ENCODE results near the gene SIGLEC5. TPM values are rescaled to one million over a fixed set of nuclear protein-coding genes. Genes with fewer than 3 reads are reported as not detected.

The SIGLEC5 gene
- total and polyA plus RNA-seq, 2 experiments from 2014 or later, result not detected

- TF ChIP-seq ETS1 (IDR thresholded peaks at IDR 0.05), result no peak
These were observed 1.9 kb downstream of the SIGLEC5 start (continued) for GRCh38 chr19:51628153-51628939.

- Histone ChIP-seq H3K27me3 (ENCODE audit: insufficient read depth) (no peaks in the 10 kb centered on the region), H3K79me2 (replicated peaks; ENCODE audit: insufficient read depth) (no peaks in the 10 kb centered on the region), H3K27ac (ENCODE audit: low read depth) (no peak overlapping the region), H4K20me1 (replicated peaks; ENCODE audit: insufficient read depth) (no peaks in the 10 kb centered on the region), H3F3A (replicated peaks; ENCODE audit: low read depth) (no peaks in the 10 kb centered on the region), H3K4me2 (no peak overlapping the region), H3K4me1 (ENCODE audit: insufficient read depth) (no peaks in the 10 kb centered on the region), H3K4me3 (no peak overlapping the region), H3K36me3 (ENCODE audit: insufficient read depth) (no peaks in the 10 kb centered on the region), H3K9me2 (ENCODE audit: insufficient read depth) (no peaks in the 10 kb centered on the region), H2AFZ (no peak overlapping the region; the same call in 1 of the 2 replicates)
- H3K27me3 Mint-ChIP-seq (ENCODE audit: insufficient read depth, low read depth, poor library complexity), result peaks cover 9% of the 10 kb centered on the region
- H3K9me3 Mint-ChIP-seq, result peaks cover 90% of the 10 kb centered on the region
- no peak for ATAC-seq
- no peak for TF ChIP-seq EZH2phosphoT487 (IDR thresholded peaks at IDR 0.05; ENCODE audit: unreplicated experiment)
- TF ChIP-seq REST (IDR thresholded peaks at IDR 0.05; ENCODE audit: unreplicated experiment), result no peak
- no peak for TF ChIP-seq CREB1 (CRISPR knock-in tag; IDR thresholded peaks at IDR 0.05; ENCODE audit: low read depth)
- no peak for TF ChIP-seq NANOG (IDR thresholded peaks at IDR 0.05; ENCODE audit: borderline replicate concordance)
- TF ChIP-seq CTCF (conservative IDR thresholded peaks at IDR 0.05; ENCODE audit: low read depth in 2 of 2), result no peak
- peaks cover 38% of the 10 kb centered on the region for H3K36me3 Mint-ChIP-seq (ENCODE audit: low read depth)
- H3K27ac Mint-ChIP-seq, result no peak overlapping the region
- H3K4me3 Mint-ChIP-seq, result no peak overlapping the region
- H3K4me1 Mint-ChIP-seq, result no peaks in the 10 kb centered on the region
- DNase-seq (ENCODE audit: low spot score), result no peak
These were observed 2.6 kb downstream of the SIGLEC5 start for GRCh38 chr19:51627491-51628138.
